SK-N-SH (cell line): ENCODE data around the gene TMEM255B. TPM values are rescaled to one million over a fixed set of nuclear protein-coding genes. Genes with fewer than 3 reads are reported as not detected.
A peak's percentile ranks its signal among the peaks of the same experiment; 100 is the strongest.

Experiments
- CTCF ChIA-PET: fragments of 300-600, 350-600 bp; formaldehyde crosslinking; extraction: SDS; loops from one replicate; lab custom pipeline; 2021; lab: Yijun Ruan, JAX
- POLR2A ChIA-PET: fragments of 350-600 bp; sonication (Branson Sonifier 250); formaldehyde crosslinking; extraction: SDS; loops from one replicate; lab custom pipeline; 2020; ENCODE audit warnings: antibody characterized with exemption, inconsistent platforms; lab: Yijun Ruan, JAX
- DNase-seq: peaks from one replicate; pipeline ENCODE4 v3.0.0; 2012
- H2AFZ ChIP-seq: fragments of 200-600 bp; sonication (generic); 2 replicates; pipeline ENCODE4 v1.8.1; 2016; ENCODE audit warnings: antibody characterized with exemption, mild to moderate bottlenecking, low read depth
- H3F3A ChIP-seq: fragments of 200-600 bp; sonication (generic); replicated peaks from 2 replicates; pipeline ENCODE3; 2016; ENCODE audit warnings: antibody characterized with exemption, mild to moderate bottlenecking; ENCODE audit not compliant: insufficient read depth
- H3K27ac ChIP-seq, 2 experiments: fragments of 200-500 bp in 1 of 2; fragments of 200-600 bp in 1 of 2; sonication (Bioruptor generic) in 1 of 2; sonication (generic), shearing (Covaris generic) in 1 of 2; 2 replicates each; pipeline versions ENCODE4 v1.5.1 to v1.6.1; 2014 to 2016; ENCODE audit warnings: low read depth in 2 of 2, inconsistent platforms in 1 of 2, low read length in 1 of 2, mild to moderate bottlenecking in 1 of 2, mixed read lengths in 1 of 2
- H3K27me3 ChIP-seq: fragments of 200-600 bp; sonication (generic), shearing (Covaris generic); 2 replicates; pipeline ENCODE4 v1.6.1; 2016; ENCODE audit warnings: mixed run types; ENCODE audit not compliant: insufficient read depth
- H3K36me3 ChIP-seq, 2 experiments: fragments of 200-500 bp in 1 of 2; fragments of 200-600 bp in 1 of 2; sonication (Bioruptor generic) in 1 of 2; sonication (generic) in 1 of 2; replicated peaks in 1 of 2; 2 replicates each; pipeline versions ENCODE3 to v1.5.1; 2014 to 2016; ENCODE audit warnings: low read length in 1 of 2, mild to moderate bottlenecking in 1 of 2; ENCODE audit not compliant: insufficient read depth in 2 of 2, control insufficient read depth in 1 of 2
- H3K4me1 ChIP-seq, 2 experiments: fragments of 200-500 bp in 1 of 2; fragments of 200-600 bp in 1 of 2; sonication (Bioruptor generic) in 1 of 2; sonication (generic), shearing (Covaris generic) in 1 of 2; 2 replicates each; pipeline versions ENCODE4 v1.5.1 to v1.6.1; 2014 to 2016; ENCODE audit warnings: low read depth in 1 of 2, low read length in 1 of 2, mixed run types in 1 of 2; ENCODE audit not compliant: insufficient read depth in 2 of 2, control insufficient read depth in 1 of 2
- H3K4me2 ChIP-seq: fragments of 200-600 bp; sonication (generic), shearing (Covaris generic); 2 replicates; pipeline ENCODE4 v1.6.1; 2017; ENCODE audit warnings: mixed run types
- H3K4me3 ChIP-seq, 2 experiments: fragments of 200-500 bp in 1 of 2; fragments of 200-600 bp in 1 of 2; sonication (Bioruptor generic) in 1 of 2; sonication (generic), shearing (Covaris generic) in 1 of 2; 2 replicates each; pipeline versions ENCODE4 v1.5.1 to v1.8.1; 2014 to 2016; ENCODE audit warnings: low read depth in 2 of 2, inconsistent platforms in 1 of 2, low read length in 1 of 2, mild to moderate bottlenecking in 1 of 2, mixed read lengths in 1 of 2, moderate library complexity in 1 of 2
- H3K79me2 ChIP-seq: fragments of 200-600 bp; sonication (generic); 2 replicates; pipeline ENCODE4 v1.8.1; 2017; ENCODE audit warnings: mild to moderate bottlenecking; ENCODE audit not compliant: insufficient read depth
- H3K9ac ChIP-seq: fragments of 200-600 bp; sonication (generic); 2 replicates; pipeline ENCODE4 v1.6.1; 2017; ENCODE audit warnings: mixed run types
- H3K9me2 ChIP-seq: fragments of 200-600 bp; sonication (generic); 2 replicates; pipeline ENCODE4 v1.6.1; 2017; ENCODE audit warnings: mixed run types
- H3K9me3 ChIP-seq: fragments of 200-600 bp; sonication (generic); 2 replicates; pipeline ENCODE4 v1.6.1; 2017; ENCODE audit warnings: mixed run types, mild to moderate bottlenecking, moderate library complexity
- H4K20me1 ChIP-seq: fragments of 200-600 bp; sonication (generic); 2 replicates; pipeline ENCODE4 v1.6.1; 2017; ENCODE audit warnings: mild to moderate bottlenecking, mixed run types; ENCODE audit not compliant: insufficient read depth
- CTCF ChIP-seq: fragments of 200-600 bp; sonication (generic); IDR thresholded peaks from 2 replicates; pipeline ENCODE4 v1.6.1; 2017; ENCODE audit warnings: antibody characterized with exemption, mild to moderate bottlenecking, moderate library complexity
- ELF1 ChIP-seq: IDR thresholded peaks from 2 replicates; pipeline ENCODE4 v1.4.0; 2012
- EP300 ChIP-seq, 2 experiments: IDR thresholded peaks; 2 replicates each; pipeline versions ENCODE4 v1.4.0 to v1.6.1; 2012; ENCODE audit warnings: borderline replicate concordance in 1 of 2, low read depth in 1 of 2, low read length in 1 of 2
- EZH2phosphoT487 ChIP-seq: fragments of 200-600 bp; sonication (generic); IDR thresholded peaks from 2 replicates; pipeline ENCODE4 v1.6.1; 2017; ENCODE audit warnings: low read depth, mixed run types, mild to moderate bottlenecking, antibody characterized with exemption, moderate library complexity, borderline replicate concordance
- FOXM1 ChIP-seq: IDR thresholded peaks from 2 replicates; pipeline ENCODE4 v1.4.0; 2012; ENCODE audit warnings: low read depth, mild to moderate bottlenecking
- MXI1 ChIP-seq: IDR thresholded peaks from 2 replicates; pipeline ENCODE4 v1.6.1; 2012; ENCODE audit warnings: mild to moderate bottlenecking, low read depth, low read length, improper control_type of control experiment
- NFIC ChIP-seq: IDR thresholded peaks from 2 replicates; pipeline ENCODE4 v1.4.0; 2012; ENCODE audit warnings: borderline replicate concordance
- NRF1 ChIP-seq: IDR thresholded peaks from 2 replicates; pipeline ENCODE4 v1.6.1; 2012; ENCODE audit warnings: low read depth, mild to moderate bottlenecking, low read length
- POLR2AphosphoS5 ChIP-seq: IDR thresholded peaks from 2 replicates; pipeline ENCODE4 v1.6.1; 2012; ENCODE audit warnings: low read depth, low read length
- RCOR1 ChIP-seq: fragments of 150-350 bp; IDR thresholded peaks from 2 replicates; pipeline ENCODE4 v1.6.1; 2017; ENCODE audit warnings: antibody characterized with exemption, low read length
- RFX5 ChIP-seq: IDR thresholded peaks from 2 replicates; pipeline ENCODE4 v1.6.1; 2012; ENCODE audit warnings: mild to moderate bottlenecking, improper control_type of control experiment, low read length
- RXRA ChIP-seq: IDR thresholded peaks from 2 replicates; pipeline ENCODE4 v1.4.0; 2012; ENCODE audit warnings: low read depth, mild to moderate bottlenecking, borderline replicate concordance
- SIN3A ChIP-seq: IDR thresholded peaks from 2 replicates; pipeline ENCODE4 v1.6.1; 2012; ENCODE audit warnings: low read depth, mild to moderate bottlenecking, low read length, moderate library complexity, borderline replicate concordance
- TAF1 ChIP-seq: IDR thresholded peaks from 2 replicates; pipeline ENCODE4 v1.6.1; 2012; ENCODE audit warnings: low read depth, mild to moderate bottlenecking, low read length, moderate library complexity, borderline replicate concordance
- TCF12 ChIP-seq: IDR thresholded peaks from 2 replicates; pipeline ENCODE4 v1.4.0; 2012
- TEAD4 ChIP-seq: IDR thresholded peaks from 2 replicates; pipeline ENCODE4 v1.4.0; 2012; ENCODE audit warnings: mild to moderate bottlenecking, borderline replicate concordance; ENCODE audit not compliant: insufficient read depth
- USF1 ChIP-seq: IDR thresholded peaks from 2 replicates; pipeline ENCODE4 v1.4.0; 2012; ENCODE audit warnings: low read depth, borderline replicate concordance
- USF2 ChIP-seq: fragments of 150-350 bp; IDR thresholded peaks from 2 replicates; pipeline ENCODE4 v1.6.1; 2017; ENCODE audit warnings: antibody characterized with exemption, low read length, low read depth, borderline replicate concordance
- YY1 ChIP-seq: IDR thresholded peaks from 2 replicates; pipeline ENCODE4 v1.4.0; 2012; ENCODE audit warnings: low read depth, mild to moderate bottlenecking
- WGBS: methylation state at CpG from one replicate; pipeline ENCODE4 v1.1.6; 2017; ENCODE audit warnings: low lambda C conversion rate; 5-methylcytosine and 5-hydroxymethylcytosine counted together
- polyA plus RNA-seq, 3 experiments: library from polyadenylated mRNA; depleted of rRNA; stranded (reverse); fragments of >200 nt; gene quantifications; 2 replicates each; pipeline ENCODE4 v1.2.3, GENCODE V29; 2012
- TF ChIP-seq, protein P1 (sequence below): IDR thresholded peaks from 2 replicates; pipeline ENCODE4 v1.6.1; 2012; ENCODE audit warnings: mild to moderate bottlenecking, low read depth, low read length, moderate library complexity

TMEM255B gene
- polyA plus RNA-seq, 1 of the 3 experiments (the other 2 are of a cell fraction): 14.8 TPM

DNA sequence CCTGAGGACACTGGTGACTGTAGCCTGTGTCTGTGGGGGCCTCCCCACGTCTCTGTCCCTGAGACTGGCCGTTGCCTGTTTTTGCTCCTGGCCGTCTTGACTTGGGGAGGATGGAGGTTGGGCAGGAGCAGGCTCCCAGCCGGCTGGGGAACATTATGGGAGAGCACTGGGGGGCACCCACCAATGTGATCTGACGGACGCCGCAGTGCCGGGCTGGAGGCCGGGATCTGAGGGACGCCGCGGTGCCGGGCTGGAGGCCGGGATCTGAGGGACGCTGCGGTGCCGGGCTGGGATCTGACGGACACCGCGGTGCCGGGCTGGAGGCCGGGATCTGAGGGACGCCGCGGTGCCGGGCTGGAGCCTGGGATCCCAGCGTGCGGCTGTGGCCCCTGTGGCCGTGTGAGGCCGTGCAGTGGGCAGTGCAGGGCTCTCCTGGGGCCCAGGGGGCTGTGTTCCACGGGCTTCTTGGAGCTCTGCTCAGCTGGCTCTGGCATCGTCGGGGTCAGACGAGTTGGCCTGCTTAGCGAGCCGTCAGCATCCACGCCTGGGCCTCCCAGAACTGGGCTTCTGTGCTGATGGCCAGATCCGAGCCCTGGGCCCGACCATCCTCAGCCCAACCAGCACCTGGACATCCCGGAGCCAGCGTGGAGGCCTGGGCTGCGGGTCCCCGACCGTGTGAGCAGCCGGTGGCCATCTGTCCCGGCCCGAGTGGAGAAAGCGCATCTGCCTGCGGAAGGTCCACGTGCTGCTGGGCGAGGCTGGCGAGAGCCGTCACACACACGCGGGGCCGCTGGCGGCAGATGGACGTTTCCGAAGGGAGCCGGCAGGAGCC lies 59.0 kb downstream of the TMEM255B start:
- POLR2A ChIA-PET: no interaction called here
- Histone ChIP-seq H4K20me1 (no peaks in the 10 kb centered on the region), H3K79me2 (no peaks in the 10 kb centered on the region; the same call in 1 of the 2 replicates), H3K9me3 (no peaks in the 10 kb centered on the region), H3K27me3 (no peaks in the 10 kb centered on the region), H3K9ac (no peak overlapping the region), H3F3A (peaks cover 38% of the 10 kb centered on the region), H3K4me2 (no peak overlapping the region), H3K36me3 (peaks cover 0 to 13% of the 10 kb centered on the region in 2 experiments), H3K4me1 (peaks cover 38 to 56% of the 10 kb centered on the region in 2 experiments; a peak in 3 of 4 replicates), H2AFZ (no peak overlapping the region), H3K9me2 (no peaks in the 10 kb centered on the region), H3K4me3 (no peak overlapping the region), H3K27ac (peak overlapping the region in 1 of 2 experiments; percentile 60; a peak in 2 of 4 replicates)
- TF ChIP-seq RCOR1: no peak
- no peak for TF ChIP-seq ELF1
- no peak for TF ChIP-seq NRF1
- no peak for TF ChIP-seq RFX5
- no peak for TF ChIP-seq USF1
- no peak for TF ChIP-seq MXI1
- TF ChIP-seq YY1: no peak
- no peak for TF ChIP-seq RXRA
- TF ChIP-seq CTCF: no peak
- TF ChIP-seq TEAD4: no peak
- no peak for TF ChIP-seq FOXM1
- TF ChIP-seq, protein P1, sequence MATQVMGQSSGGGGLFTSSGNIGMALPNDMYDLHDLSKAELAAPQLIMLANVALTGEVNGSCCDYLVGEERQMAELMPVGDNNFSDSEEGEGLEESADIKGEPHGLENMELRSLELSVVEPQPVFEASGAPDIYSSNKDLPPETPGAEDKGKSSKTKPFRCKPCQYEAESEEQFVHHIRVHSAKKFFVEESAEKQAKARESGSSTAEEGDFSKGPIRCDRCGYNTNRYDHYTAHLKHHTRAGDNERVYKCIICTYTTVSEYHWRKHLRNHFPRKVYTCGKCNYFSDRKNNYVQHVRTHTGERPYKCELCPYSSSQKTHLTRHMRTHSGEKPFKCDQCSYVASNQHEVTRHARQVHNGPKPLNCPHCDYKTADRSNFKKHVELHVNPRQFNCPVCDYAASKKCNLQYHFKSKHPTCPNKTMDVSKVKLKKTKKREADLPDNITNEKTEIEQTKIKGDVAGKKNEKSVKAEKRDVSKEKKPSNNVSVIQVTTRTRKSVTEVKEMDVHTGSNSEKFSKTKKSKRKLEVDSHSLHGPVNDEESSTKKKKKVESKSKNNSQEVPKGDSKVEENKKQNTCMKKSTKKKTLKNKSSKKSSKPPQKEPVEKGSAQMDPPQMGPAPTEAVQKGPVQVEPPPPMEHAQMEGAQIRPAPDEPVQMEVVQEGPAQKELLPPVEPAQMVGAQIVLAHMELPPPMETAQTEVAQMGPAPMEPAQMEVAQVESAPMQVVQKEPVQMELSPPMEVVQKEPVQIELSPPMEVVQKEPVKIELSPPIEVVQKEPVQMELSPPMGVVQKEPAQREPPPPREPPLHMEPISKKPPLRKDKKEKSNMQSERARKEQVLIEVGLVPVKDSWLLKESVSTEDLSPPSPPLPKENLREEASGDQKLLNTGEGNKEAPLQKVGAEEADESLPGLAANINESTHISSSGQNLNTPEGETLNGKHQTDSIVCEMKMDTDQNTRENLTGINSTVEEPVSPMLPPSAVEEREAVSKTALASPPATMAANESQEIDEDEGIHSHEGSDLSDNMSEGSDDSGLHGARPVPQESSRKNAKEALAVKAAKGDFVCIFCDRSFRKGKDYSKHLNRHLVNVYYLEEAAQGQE: no peak
- no peak for TF ChIP-seq USF2
- no peak for TF ChIP-seq NFIC
- TF ChIP-seq POLR2AphosphoS5: no peak; the same call in 1 of the 2 replicates
- TF ChIP-seq TCF12: no peak
- no peak for TF ChIP-seq SIN3A
- TF ChIP-seq EP300 (IDR thresholded peaks at IDR 0.05; ENCODE audit: borderline replicate concordance in 1 of 2, low read depth in 1 of 2, low read length in 1 of 2): no peak
- TF ChIP-seq EZH2phosphoT487: no peak
- no peak for TF ChIP-seq TAF1
- CTCF ChIA-PET: interaction anchor here (1.5 to 3.6 kb wide), 3 partner anchors 44 to 408 kb away, joined by 3 to 15 read pairs (median 9); partner anchors contain the start of gene GAS6
- 94% methylated on average over 15 of the region's 60 CpGs for WGBS
- DNase-seq: no peak
